Gastroesophageal sphincter (tissue), 3 donors: ENCODE data around the gene SH3D21.

Experiments used
- CTCF ChIP-seq, 4 experiments: fragments of 200-600 bp in 2 of 4; fragments of 450-650 bp in 2 of 4; sonication (generic) in 1 of 4; IDR thresholded peaks; one replicate each; pipeline ENCODE4 v1.5.1; 2017 to 2019; ENCODE audit warnings: antibody characterized with exemption in 4 of 4, mild to moderate bottlenecking in 2 of 4, moderate library complexity in 2 of 4
- EP300 ChIP-seq: sonication (generic); formaldehyde crosslinking; IDR thresholded peaks from one replicate; pipeline ENCODE4 v1.6.1; 2017; ENCODE audit warnings: antibody characterized with exemption, mild to moderate bottlenecking
- POLR2AphosphoS5 ChIP-seq: sonication (generic); formaldehyde crosslinking; IDR thresholded peaks from one replicate; pipeline ENCODE4 v1.6.1; 2017; ENCODE audit warnings: antibody characterized with exemption

DNA sequence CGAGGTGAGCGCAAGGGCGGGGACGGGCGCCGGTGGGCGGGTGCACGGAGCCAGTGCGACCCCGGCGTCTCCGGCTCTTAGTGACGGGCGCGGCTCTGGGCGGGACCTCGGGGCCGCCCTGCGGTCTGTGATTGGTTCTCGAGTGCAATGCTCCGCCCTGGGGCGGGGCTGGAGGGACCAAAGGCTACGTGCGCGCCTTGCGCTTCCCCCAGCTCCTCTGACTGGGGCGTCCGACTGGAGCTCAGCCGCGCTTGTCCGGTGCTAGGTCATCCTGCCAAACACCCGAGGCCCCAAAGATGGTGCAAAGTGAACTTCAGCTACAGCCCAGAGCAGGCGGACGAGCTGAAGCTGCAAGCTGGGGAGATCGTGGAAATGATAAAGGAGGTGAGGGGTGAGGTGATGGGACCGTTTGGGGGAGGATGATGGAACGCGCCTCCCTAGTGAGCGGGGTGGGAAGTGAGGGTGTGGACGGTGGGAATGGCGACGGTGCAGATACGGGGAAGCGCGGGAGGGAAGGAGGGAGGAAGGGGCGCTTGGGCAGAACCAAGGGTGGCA lies 811 bp downstream of the SH3D21 start:
- TF ChIP-seq EP300 (no peak), POLR2AphosphoS5 (peak; percentile 62), CTCF (IDR thresholded peaks at IDR 0.05) (no peak)
